Psoas muscle (tissue), 8 donors: ENCODE results near the gene KLHDC1. TPM values are rescaled to one million over a fixed set of nuclear protein-coding genes. Genes with fewer than 3 reads are reported as not detected.

Experiments
- ATAC-seq, 4 donors: fragments of 200-7000 bp; cut with Tn5 transposase; one replicate each; pipeline ENCODE4 v1.9.1; 2020; ENCODE audit warnings: moderate library complexity in 3 of 4, mild to moderate bottlenecking in 2 of 4
- DNase-seq, 2 donors: peaks; one replicate each; pipeline ENCODE4 v3.0.0-alpha.2; 2020
- H3K27ac ChIP-seq: fragments of 200-600 bp; one replicate; pipeline ENCODE4 v1.8.0; 2022
- H3K27me3 ChIP-seq, 3 donors: fragments of 200-600 bp in 1 of 3; one replicate each; pipeline versions ENCODE4 v1.6.1 to v1.8.0; 2013 to 2022; ENCODE audit warnings: low read length in 2 of 3, mild to moderate bottlenecking in 2 of 3, moderate library complexity in 1 of 3; ENCODE audit not compliant: insufficient read depth in 3 of 3
- H3K36me3 ChIP-seq, 2 donors: fragments of 200-600 bp in 1 of 2; one replicate each; pipeline versions ENCODE4 v1.6.1 to v1.8.0; 2013 to 2022; ENCODE audit warnings: low read depth in 1 of 2, mild to moderate bottlenecking in 1 of 2, moderate library complexity in 1 of 2; ENCODE audit not compliant: insufficient read depth in 1 of 2
- H3K4me1 ChIP-seq: fragments of 200-600 bp; one replicate; pipeline ENCODE4 v1.8.0; 2022
- H3K4me3 ChIP-seq: fragments of 200-600 bp; one replicate; pipeline ENCODE4 v1.8.0; 2022; ENCODE audit warnings: mild to moderate bottlenecking
- H3K9me3 ChIP-seq: fragments of 200-600 bp; one replicate; pipeline ENCODE4 v1.8.0; 2022
- WGBS, 3 donors: extraction: QIAGEN DNeasy Blood & Tissue Kit; methylation state at CpG; one replicate each; pipeline versions ENCODE4 v1.1.6 to v1.1.7; 2013; 5-methylcytosine and 5-hydroxymethylcytosine counted together
- intact Hi-C, 2 donors: fragments of 100-400 bp; cut with DNase I; formaldehyde crosslinking; loops; one replicate each; pipeline versions ENCODE4 v1.11.0 to v1.14.2; 2022
- polyA plus RNA-seq, 3 donors: library from polyadenylated mRNA; stranded (reverse); fragments of 200-250 nt; gene quantifications; one replicate each; pipeline ENCODE4 v1.2.3, GENCODE V29; 2013
- total RNA-seq, 4 donors: library from RNA; stranded (reverse); fragmentation: NEBNext Ultra II Directional in 2 of 4; extraction: Animal tissue kit (Norgen Biotek cat#: 25700) in 2 of 4; gene quantifications; one replicate each; pipeline versions ENCODE4 v1.2.1 to v1.2.4, GENCODE V29; 2021 to 2023
- TF ChIP-seq, protein P1 (sequence below): fragments of 200-600 bp; IDR thresholded peaks from one replicate; pipeline ENCODE4 v1.8.0; 2022; ENCODE audit warnings: antibody characterized with exemption
- donor health status: healthy with polysubstance abuse.
- donor health status: DM: no; HTN: no; CAD: no; lungs with moderate emphysema.
- donor health status: Bipolar disorder and iron deficiency.
- donor health status: healthy.
- donor health status: DM: yes; HTN: yes; CAD: no.
- donor health status: DM: no; HTN: no; CAD: no.
- donor health status: DM: no; HTN: no; CAD: no.
- donor health status: DM: yes; HTN: yes; CAD: no.

Gene KLHDC1
- total and polyA plus RNA-seq, 7 donors, result 1.0 to 7.6 (median 5.3) TPM

DNA sequence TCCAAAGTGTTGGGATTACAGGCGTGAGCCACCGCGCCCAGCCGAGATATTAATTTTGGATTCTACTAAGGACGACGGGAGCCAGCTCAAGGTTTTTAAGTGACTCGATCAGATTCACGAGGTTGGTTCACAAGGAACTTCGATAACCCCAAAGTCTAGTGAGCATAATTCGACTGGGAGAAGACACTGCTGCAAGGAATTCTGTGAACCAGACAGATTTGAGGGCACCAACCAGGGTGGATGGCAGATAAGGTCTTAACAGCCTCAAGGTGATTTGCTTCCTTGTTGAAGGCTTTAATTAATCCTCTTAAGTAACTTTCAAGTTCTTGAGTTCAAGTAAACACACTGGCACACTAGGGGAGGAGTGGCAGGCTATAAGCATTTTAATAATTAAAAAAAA is 73.9 kb downstream of the KLHDC1 start:
- Histone ChIP-seq H3K27me3 (no peaks in the 10 kb centered on the region), H3K36me3 (peaks cover 0 to 8% of the 10 kb centered on the region in 2 donors), H3K4me1 (peaks cover 24% of the 10 kb centered on the region), H3K27ac (peak overlapping the region; percentile 94), H3K9me3 (no peaks in the 10 kb centered on the region), H3K4me3 (peak overlapping the region; percentile 95)
- TF ChIP-seq, protein P1, sequence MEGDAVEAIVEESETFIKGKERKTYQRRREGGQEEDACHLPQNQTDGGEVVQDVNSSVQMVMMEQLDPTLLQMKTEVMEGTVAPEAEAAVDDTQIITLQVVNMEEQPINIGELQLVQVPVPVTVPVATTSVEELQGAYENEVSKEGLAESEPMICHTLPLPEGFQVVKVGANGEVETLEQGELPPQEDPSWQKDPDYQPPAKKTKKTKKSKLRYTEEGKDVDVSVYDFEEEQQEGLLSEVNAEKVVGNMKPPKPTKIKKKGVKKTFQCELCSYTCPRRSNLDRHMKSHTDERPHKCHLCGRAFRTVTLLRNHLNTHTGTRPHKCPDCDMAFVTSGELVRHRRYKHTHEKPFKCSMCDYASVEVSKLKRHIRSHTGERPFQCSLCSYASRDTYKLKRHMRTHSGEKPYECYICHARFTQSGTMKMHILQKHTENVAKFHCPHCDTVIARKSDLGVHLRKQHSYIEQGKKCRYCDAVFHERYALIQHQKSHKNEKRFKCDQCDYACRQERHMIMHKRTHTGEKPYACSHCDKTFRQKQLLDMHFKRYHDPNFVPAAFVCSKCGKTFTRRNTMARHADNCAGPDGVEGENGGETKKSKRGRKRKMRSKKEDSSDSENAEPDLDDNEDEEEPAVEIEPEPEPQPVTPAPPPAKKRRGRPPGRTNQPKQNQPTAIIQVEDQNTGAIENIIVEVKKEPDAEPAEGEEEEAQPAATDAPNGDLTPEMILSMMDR, result no peak
- WGBS, 3 donors, result 85 to 90% (median 89%) methylated on average over 10 of the region's 10 CpGs
- DNase-seq (no peak), ATAC-seq (no peak)
- intact Hi-C loops, result loop anchor here in 1 of 2 donors (5.0 kb wide), 1 partner anchor 135 kb away; no protein-coding TSS in a partner anchor

DNA sequence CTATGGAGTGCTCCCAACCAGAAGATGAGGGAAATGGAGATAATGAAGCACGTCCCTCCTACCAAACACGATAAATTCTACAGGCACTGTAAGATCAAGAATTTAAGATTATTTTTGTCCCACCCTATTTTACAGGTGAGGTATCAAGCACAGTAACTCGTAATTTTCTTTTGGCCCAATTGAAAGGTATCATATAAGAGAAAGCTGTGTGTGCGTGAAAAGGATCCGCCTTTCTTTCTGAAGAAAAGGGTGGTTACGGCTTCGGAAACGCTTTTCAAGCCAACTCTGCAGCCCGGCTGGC is 74.3 kb downstream of the KLHDC1 start:
- ATAC-seq (no peak), DNase-seq (no peak)
- intact Hi-C loops, result loop anchor here in 1 of 2 donors (5.0 kb wide), 1 partner anchor 135 kb away; no protein-coding TSS in a partner anchor
- Histone ChIP-seq H3K27ac (peak overlapping the region; percentile 94), H3K27me3 (no peaks in the 10 kb centered on the region), H3K4me1 (peaks cover 24% of the 10 kb centered on the region), H3K4me3 (peak overlapping the region; percentile 95), H3K9me3 (no peaks in the 10 kb centered on the region), H3K36me3 (peaks cover 0 to 11% of the 10 kb centered on the region in 2 donors)
- 0 to 1% (median 1%) methylated on average over 9 of the region's 9 CpGs for WGBS, 3 donors
- TF ChIP-seq, protein P1, result no peak

DNA sequence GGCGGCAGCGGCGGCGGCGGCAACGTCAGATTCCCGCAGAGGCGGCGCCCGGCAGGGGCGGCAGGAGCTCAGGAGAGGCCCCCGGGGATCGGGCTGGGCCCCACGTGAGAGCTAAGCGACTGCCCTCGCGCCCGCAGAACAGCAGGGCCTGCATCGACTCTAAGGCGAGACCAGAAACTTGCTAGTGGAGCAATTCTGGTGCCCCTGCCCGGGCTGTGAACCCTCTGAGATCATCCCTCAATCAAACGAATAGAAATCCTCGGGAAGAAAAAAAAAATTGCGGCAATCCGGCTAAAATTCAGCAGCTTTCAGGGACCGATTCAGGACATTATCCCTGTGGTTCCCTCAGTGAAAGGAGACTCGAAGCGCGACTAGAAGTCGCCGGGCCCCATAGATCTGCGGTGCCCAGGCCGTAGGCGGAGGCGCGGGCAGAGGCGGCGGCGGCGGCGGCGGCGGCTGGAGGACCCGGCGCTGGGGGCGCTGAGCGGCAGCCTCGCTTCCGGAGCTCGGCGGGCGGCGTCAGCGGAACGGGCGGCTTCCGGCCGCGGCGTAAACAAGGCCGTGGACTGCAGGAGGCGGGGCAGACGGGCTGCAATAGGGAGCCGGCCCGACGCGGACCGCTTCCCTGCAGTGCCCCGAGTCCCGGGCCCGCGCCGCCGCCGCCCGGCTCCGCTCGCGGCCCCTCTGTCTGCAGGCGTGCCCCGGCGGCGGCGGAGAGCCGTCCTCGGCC is 74.8 kb downstream of the KLHDC1 start, which contains the start of gene KLHDC2:
Gene KLHDC2 (plus strand): TSS at position 583 of the 730 bp plus-strand sequence. CDS start 316 bp downstream, outside the sequence.
- peak; percentile 90 to 94 (median 94) for ATAC-seq
- WGBS, 3 donors, result 0 to 1% (median 0%) methylated on average over 41 to 86 of the region's 86 CpGs
- Histone ChIP-seq H3K9me3 (no peaks in the 10 kb centered on the region), H3K27ac (peak within 1 kb of the TSS; percentile 94), H3K36me3 (peaks cover 0 to 17% of the 10 kb centered on the region in 2 donors), H3K27me3 (no peaks in the 10 kb centered on the region), H3K4me3 (peak within 1 kb of the TSS; percentile 95), H3K4me1 (peaks cover 24% of the 10 kb centered on the region)
- intact Hi-C loops, result loop anchor here (2.0 to 5.0 kb wide), 2 partner anchors 133 to 135 kb away; partner anchors contain the start of gene DNAAF2 (in 1 of the 2)
- peak; percentile 90 to 95 for DNase-seq
- TF ChIP-seq, protein P1, result peak; percentile 42

DNA sequence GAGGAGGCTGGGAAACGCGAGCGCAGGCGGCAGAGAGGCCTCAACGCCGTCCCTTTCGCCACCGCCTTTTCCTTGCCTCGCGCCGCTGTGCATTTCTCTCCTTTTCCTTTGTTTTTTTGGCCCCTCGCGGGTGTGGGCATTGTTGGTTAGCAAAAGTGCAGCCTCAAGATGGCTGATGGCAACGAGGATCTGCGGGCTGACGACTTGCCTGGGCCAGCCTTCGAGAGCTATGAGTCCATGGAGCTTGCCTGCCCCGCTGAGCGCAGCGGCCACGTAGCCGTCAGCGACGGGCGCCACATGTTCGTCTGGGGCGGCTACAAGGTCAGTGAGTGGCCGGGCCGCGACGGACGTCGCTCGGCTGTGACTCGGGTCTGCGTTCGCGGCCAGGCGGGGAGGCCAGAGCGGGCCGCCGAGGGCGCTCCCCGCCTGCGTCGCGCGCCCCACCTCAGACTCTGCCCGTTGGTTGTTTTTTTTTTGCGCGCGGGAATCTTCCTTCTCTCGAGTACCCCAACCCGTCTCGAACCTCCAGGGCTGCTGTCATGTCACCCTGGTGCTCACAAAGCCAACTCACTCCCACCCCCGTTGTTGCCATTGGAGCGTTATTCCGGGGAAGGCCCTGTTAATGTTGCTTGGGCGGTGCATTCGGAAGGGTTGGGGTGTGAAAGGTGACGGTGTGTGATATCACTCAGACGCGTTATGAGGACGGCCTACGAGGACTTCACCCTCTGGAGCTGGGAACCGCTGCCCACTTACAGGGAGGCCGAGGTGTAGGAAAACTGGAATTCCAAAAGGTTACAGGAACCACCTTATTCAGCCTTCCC is 75.6 kb downstream of the KLHDC1 start:
- no peaks in the 10 kb centered on the region for H3K9me3 ChIP-seq
- WGBS, 3 donors, result 0% methylated on average over 52 to 67 of the region's 67 CpGs
- H3K4me3 ChIP-seq, result peak overlapping the region; percentile 95
- peak; percentile 67 to 79 (median 72) for ATAC-seq
- TF ChIP-seq, protein P1, result no peak
- H3K27me3 ChIP-seq, result no peaks in the 10 kb centered on the region
- intact Hi-C loops, result loop anchor here (2.0 to 5.0 kb wide), 2 partner anchors 134 to 136 kb away; partner anchors contain the start of gene DNAAF2 (in 1 of the 2)
- H3K36me3 ChIP-seq, result peaks cover 0 to 22% of the 10 kb centered on the region in 2 donors
- H3K27ac ChIP-seq, result peak overlapping the region; percentile 94
- H3K4me1 ChIP-seq, result peaks cover 24% of the 10 kb centered on the region
- peak; percentile 64 to 84 for DNase-seq
